ENCODE results near the gene PBX2.

- TF ChIP-seq CTCF (IDR thresholded peaks at IDR 0.05; ENCODE audit: low read length) (no peak), EZH2 (IDR thresholded peaks at IDR 0.05; ENCODE audit: borderline replicate concordance, low read length) (no peak)
These were observed 38.7 kb downstream of the PBX2 start for GRCh38 chr6:32151181-32151862.

Measured in OCI-LY1 (cell line).